GM12892 (cell line): ENCODE results near the gene MYO18B.

Experiments
- POLR2A ChIP-seq: IDR thresholded peaks from 2 replicates; pipeline ENCODE4 v1.6.1; 2011; ENCODE audit warnings: low read depth, low read length, control low read depth
- POLR2AphosphoS5 ChIP-seq: IDR thresholded peaks from 2 replicates; pipeline ENCODE4 v1.6.1; 2011; ENCODE audit warnings: low read depth, low read length, control low read depth

DNA sequence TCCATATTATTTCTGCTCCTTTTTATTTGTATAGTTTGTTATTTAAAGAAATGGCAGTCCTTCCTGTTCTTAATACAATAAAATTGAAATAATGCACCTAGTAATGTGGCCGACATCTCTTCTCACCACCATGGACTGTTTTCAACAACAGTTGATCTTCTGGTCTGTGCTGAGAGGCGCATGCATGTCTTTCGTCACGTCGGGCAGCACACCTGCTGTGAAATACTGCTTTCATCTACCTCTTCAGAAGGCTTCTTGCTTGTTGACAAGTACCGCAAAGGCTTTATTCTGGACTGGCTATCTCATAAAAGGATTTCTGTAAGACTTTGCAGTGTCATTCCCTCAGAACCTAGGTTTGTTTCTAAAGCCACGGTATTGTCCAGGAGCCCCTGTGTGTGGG, 13.9 kb upstream of the MYO18B start:
- TF ChIP-seq POLR2AphosphoS5 = no peak
- no peak for TF ChIP-seq POLR2A
